HUDEP-2 (cell line): ENCODE results near the gene HNRNPA2B1.
"Not testable (repeated sequence)": the region's sequence is repeated elsewhere in the genome, so short reads cannot be mapped to it uniquely, and the experiment has no call there.

ENCODE experiments used
- DNase-seq, 76 experiments: peaks; one replicate each; lab custom pipeline; 2025; ENCODE audit not compliant: unreplicated experiment in 76 of 76; lab: John Stamatoyannopoulos, UW

The HNRNPA2B1 gene

DNA sequence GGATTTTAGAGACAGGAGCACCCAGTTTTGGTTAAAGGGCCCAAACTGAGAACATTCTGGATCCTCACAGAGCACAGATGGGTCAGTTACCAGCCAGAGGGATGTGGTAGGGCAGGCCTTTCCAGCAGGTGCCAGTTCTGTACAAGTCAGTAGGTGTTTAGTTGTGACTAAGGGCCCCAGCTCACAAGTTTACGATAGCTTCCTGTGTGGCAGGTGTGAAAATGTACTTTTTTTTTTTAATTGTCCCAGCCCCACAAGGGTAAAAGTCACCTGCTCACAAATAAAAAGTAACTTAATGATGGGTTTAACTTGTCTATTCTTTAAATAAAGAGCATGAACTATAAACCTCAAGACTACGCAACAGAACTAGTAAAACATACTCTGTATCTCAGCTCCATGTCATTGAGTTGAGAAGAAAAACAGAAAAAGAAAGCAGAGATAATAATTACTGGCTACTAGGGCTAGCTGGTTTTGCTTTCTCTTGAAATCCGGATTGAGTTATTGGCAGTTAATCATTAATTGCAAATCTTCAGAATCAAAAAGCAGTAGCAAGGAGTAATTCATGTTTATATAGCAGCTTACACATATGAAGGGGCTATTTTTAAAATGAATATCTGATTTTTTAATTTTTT, 33.1 kb downstream of the HNRNPA2B1 start:
- no peak for DNase-seq

DNA sequence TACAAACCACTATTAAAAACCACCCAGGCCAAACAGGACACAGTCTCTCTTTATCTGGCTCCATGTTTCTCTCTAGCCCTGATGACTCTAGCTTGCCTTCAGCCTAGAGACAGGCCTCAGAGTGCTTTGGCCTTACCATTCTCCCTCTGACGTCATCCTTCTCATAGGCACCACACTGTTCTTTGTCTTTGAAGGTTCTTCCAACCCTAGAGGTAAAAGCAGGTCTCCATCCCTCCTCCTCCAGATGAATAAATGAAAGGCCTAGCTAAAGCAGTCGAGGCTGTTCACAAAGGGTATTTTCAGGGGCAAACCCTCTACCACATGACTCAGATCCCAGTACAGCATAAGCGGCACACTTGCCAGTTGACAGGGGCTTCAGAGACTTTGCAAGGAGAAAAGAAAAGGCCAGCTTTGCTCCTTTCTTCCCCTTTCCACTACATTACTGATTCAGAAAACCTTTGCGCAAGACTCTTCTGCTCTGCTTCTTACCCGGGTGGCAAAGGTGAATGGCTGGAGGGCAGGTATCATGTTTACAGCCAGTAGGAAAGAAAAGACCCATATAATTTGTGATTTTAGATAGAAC, 33.8 kb downstream of the HNRNPA2B1 start:
- no peak for DNase-seq

DNA sequence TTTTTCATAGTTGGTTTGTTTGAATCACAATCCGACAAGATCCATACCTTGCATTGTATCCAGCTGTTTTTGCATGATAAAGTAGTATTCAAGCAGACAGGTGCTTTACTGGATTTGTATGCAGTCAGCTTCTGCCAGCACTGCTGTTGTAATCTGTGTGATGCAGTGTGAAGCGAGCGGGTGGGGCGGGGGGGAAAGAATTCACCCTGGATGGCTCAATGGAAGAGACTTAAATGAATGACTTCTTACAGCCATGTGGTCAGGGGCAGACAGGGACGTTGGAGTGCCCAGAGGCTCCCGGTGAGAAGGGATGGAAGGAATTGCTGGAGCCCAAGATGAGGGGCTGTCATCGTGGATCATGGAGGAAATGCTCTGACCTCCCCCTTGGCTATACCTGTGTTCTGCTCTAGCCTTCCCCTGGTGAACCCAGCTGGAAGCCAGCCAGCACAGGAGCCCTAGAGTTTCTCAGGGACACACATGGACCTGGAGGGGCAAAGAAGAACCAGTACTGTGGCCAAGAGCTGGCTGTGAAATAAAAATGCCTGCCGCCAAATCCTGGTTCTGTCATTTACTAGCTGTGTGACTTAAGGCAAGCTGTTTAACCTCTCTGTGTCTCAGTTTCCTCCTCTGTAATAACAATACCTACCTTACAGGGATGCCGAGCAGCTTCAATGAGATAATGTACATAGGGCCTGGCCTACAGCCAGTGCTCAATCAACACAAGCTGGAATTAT, 34.4 kb downstream of the HNRNPA2B1 start:
- no peak for DNase-seq

DNA sequence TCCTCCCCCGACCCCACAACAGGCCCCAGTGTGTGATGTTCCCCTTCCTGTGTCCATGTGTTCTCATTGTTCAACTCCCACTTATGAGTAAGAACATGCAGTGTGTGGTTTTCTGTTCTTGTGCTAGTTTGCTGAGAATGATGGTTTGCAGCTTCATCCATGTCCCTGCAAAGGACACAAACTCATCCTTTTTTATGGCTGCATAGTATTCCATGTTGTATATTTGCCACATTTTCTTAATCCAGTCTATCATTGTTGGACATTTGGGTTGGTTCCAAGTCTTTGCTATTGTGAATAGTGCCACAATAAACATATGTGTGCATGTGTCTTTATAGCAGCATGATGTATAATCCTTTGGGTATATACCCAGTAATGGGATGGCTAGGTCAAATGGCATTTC, 36.7 kb downstream of the HNRNPA2B1 start:
- DNase-seq: not testable (repeated sequence)

DNA sequence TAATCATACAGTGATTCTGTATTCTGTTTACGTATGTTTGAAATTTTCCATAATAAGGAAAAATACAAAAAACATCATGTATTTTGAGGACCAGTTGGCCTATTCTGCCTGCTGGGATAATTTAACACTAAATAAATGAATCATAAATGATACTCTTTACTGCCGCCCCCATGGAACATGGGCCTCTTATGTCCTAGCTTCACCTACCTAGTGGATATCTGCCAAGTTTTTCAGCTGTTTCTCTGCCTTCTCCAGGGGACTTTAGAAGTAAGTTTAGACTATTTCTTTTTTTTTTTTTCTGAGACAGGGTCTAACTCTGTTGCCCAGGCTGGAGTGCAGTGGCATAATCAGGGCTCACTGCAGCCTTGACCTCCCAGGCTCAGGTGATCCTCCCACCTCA, 38.1 kb downstream of the HNRNPA2B1 start:
- no peak for DNase-seq

DNA sequence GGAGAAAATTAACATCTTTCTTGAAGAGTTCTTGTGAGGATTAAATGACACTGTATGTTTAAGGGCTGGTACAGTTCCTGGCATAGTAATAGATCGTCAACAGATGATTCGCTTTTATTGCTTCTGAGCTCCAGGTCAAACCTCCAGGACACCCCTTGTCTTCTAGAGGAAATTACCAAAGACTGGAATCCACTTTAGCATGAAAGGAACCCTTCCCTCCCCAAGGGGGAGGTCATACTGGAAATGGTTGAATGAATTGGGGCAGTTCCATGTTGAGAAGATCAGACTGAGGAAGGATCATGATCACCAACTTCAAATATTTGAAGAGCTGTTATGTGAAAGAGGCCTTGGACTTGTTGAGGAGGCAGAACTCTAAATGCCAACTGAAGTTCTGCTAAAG, 39.6 kb downstream of the HNRNPA2B1 start:
- DNase-seq: no peak

DNA sequence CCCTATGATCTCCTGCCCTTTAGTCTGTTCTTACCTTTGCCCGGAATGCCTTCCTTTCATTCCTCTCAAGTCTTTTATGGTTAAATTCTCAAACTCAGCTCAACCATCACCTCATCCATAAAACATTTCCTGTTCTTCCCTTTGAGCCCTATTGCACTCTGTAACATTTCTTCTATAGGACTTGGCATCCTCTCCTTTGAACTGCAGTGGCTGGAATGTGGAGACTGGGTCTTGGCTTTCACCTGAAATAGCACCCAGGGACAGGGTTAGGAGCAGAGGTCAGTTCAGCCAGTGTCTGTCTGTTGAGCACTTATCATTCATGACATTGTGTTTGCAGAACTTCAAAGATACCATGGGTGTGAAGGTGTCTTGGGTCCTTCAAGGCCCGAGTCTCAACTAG, 41.3 kb downstream of the HNRNPA2B1 start:
- peak in 1 of 76 experiments; percentile 23 for DNase-seq

DNA sequence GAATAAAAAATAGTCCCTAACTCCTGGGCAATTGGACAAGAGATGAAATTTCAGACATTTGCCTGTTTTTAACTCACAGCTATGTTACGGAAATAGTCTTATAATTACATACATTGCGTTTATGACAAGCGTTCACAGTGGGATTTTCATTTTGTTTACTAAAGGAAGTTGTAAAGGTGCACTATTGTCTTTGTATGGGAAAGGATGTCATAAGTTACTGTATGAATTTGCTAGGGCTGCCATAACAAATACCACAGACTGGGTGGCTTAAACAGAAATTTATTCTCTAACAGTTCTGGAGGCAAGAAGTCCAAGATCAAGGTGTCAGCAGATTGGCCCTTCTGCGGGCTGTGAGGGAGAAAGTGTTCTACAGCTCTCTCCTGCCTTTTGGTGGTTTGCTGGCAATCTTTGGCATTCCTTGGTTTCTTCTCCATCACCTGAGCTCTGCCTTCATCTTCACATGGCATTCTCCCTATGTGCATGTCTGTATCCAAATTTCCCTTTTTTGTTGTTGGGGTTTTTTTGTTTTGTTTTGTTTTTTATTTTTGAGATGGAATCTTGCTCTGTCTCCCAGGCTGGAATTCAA, 42.9 kb downstream of the HNRNPA2B1 start:
- no peak for DNase-seq

DNA sequence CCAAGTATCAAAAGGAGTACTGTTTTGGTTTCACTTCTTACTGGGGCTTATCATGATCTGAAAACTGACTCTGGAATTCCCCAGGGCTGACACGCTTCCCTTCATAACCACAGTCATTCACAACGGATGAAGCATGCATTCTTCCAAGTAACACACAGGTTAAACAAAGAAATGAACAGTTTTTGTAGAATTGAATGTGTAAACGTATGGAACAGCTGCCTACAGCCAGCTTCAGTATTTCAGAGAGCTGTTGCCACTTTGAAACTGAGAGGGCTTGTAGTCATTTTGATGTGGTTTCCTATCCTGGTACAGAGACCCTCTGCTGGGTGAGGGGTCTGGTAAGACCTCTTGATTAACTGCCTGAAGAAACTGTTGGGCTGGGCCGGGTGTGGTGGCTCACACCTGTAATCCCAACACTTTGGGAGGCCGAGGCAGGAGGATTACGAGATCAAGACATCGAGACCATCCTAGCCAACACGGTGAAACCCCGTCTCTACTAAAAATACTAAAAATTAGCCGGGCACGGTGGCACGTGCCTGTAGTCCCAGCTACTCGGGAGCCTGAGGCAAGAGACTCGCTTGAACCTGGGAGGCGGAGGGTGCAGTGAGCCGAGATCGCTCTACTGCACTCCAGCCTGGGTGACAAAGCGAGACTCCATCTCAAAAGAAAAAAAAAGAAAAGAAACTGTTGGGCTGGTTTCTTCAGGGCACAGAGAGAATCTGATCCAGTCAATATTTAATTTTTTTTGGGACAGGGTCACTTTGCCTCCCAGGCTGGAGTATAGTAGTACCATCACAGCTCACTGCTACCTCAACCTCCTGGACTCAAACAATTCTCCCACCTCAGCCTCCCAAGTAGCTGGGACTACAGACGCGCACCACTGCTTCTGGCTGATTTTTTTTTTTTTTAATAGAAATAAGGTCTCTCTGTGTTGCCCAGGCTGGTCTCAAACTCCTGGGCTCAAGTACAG, 43.8 kb downstream of the HNRNPA2B1 start:
- no peak for DNase-seq

DNA sequence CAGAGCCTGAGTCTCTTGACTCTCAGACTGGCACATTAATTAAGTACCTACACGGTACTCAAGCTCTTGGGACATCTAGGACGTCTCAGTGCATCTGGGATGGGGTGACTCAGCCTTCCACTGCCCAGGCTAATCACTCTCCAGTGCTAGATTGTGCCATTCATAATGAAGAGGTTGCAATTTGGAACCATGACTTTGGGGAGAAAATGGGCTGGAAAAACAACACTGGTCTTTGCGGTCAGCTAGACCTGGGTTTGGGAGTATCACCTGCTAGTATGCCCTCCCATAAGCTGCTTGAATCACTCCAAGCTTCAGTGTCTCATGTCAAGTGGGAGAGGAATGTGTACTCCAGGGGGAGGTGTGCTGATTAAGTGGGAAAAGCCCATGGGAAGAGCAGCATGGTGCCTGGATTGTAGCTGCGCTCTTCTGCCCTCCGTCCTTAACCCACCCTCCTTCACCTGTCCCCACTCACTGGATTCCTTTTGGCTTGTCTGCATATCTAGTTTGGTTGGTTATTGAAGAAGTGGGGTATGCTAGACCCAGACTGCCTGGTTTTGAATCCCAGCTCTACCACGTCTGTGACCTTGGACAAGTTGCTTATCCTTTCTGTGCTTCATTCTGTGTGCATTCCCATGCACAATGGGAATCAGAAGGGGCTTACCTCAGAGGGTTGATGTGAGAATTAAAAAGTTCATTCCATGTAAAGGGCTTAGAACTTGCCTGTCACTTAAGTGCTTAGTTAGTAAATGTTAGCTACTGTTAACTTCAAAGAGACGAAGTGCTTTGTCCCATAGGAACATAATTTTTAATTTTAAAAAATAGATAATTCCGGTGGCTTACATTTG, 44.8 kb downstream of the HNRNPA2B1 start:
- no peak for DNase-seq

DNA sequence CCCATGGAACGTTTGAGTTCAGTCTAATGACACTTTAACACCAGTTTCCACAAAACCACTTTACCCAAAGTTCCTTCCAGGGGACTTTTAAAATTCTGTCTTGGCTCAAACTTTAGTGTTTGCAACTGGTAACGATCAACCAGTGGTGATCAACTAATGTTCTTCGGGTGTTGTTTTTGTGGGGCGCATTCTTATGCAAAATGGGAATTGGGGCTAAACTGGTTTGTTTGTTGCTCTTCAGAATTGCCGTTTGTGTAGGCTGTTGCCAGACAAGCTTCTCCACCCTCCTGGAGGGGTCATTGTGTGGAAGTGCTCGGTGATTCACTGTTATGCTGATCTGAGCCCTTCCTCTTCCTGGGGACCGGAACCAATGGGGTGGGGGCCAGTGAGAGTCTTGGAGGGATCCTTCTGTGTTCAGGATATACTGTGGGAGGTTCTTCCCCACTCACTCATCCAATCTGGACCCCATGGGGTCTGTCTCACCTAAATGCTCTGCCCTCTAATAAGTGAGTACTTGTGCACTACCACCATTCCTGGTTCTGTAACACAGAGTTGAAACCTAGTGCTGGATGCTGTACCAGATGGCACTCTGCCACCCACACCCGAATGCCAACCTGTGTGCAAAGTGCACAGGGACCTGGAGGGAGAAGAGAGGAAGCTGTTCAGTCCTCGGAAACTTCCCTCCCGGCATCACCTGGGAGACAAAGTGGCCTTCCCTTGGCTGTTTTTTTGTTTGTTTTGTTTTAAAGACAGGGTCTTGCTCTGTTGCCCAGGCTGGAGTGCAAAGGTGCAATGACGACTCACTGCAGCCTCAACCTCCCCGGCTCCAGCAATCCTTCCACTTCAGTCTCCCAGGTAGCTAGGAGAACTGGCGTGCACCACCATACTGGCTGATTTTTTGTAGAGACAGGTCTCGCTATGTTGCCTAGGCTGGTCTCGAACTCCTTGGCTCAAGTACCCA, 46.4 kb downstream of the HNRNPA2B1 start:
- DNase-seq: no peak

DNA sequence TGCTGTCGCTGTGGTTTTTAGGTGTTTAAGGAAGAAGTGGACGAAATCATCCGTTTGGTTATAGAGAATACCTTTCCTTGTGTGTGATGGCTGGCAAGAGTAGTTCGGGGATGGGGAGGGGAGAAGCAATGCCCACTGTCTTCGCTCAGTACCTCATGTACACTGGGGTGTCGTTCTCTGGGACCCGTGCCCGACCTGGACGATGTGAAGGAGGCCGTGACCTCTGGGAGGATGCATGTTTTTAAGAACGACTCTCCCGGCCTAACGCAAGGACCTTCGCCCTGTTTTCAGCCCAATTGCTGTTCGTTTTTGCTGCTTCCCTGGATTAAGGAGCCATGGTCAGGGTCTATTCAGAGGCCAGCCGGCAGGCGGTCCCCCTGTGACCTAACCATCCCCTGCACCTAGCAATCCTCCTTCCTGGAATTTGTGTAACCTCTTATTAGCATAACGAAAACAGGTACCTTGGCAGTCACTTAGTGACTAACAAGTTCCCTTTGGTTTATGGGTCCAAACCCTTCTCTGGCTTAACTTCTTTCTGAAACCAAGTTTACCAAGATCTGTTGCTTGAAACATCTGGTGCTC, 47.2 kb downstream of the HNRNPA2B1 start:
- DNase-seq: no peak

DNA sequence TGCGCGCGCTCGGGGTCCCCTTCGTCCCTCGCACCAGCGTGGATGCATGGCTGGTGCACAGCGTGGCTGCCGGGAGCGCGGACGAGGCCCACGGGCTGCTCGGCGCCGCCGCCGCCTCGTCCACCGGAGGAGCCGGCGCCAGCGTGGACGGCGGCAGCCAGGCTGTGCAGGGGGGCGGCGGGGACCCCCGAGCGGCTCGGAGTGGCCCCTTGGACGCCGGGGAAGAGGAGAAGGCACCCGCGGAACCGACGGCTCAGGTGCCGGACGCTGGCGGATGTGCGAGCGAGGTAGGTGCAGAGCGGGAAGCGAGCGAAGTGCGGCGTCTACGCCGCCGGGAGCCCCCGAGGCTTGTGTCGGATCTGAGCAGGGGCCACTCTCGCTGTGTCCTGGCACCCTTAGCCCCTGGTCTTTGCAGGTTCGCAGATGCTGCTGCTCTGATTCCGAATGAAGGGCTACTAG, 47.7 kb downstream of the HNRNPA2B1 start:
- DNase-seq: not testable (repeated sequence)

DNA sequence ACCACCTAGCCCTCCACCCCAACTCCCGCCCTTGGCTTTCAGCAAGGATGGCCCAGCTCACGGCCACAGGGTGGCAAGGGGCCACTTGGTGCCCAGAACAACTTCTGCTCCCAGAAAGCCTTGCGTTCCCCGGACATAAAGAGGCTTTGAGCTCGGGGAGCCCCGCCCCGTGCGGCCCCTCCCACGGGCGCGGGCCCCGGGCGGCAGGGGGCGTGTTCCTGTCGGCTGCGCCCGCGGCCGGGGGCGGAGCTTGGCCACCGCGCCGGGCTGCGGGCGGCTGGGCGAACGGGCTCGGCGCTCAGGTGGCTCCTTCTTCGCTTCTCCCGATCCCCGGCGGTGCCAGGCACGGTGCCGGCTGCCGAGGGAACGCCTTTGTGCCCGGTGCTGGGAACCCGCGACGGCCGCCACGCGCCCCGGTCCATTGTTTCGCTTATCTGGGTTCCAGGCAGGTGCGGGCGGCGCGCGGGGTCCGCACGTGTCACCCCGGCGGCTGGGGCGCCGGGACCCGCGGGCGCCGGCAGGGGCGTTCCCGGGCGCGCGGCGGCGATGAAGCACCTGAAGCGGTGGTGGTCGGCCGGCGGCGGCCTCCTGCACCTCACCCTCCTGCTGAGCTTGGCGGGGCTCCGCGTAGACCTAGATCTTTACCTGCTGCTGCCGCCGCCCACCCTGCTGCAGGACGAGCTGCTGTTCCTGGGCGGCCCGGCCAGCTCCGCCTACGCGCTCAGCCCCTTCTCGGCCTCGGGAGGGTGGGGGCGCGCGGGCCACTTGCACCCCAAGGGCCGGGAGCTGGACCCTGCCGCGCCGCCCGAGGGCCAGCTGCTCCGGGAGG, 48.4 kb downstream of the HNRNPA2B1 start, which contains the start of gene NFE2L3:
TSS of gene NFE2L3 (plus strand) at position 246 of the 829 bp plus-strand sequence. CDS start at position 547, 301 bp downstream.
- DNase-seq: peak in 72 of 76 experiments; percentile 3 to 89 (median 68)

DNA sequence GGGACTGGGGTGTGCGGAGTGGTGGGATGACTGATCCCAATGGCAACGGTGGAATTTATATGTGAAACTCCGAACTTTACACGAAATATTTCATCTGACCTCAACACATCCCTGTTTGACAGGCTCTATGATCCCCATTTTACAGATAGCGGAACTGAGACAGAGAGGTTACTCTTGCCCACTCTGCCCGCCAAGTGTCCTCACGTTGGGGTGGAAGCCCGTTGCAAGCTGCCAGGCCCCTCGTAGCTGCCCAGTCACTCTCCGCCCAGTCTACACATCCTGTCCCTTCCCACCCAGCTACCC, 48.9 kb downstream of the HNRNPA2B1 start:
- DNase-seq: no peak

DNA sequence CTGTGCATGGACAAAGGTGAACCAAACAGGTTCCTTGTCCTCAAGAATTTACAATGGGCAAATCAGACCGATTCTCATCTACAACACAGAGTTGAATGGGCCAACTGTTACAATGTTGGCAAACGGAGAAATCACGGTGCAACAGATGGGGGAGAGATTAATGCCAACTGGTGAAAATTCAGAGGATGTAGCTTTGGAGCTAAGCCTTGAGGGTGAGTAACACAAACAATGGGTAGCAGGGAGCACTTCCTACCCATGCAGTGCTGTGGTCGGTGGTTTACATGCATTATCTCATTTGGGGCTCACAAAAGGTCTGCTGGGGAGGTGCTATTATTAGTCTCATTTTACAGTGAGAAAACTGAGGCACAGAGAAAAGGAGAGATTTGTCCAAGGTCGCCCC, 49.5 kb downstream of the HNRNPA2B1 start:
- no peak for DNase-seq

DNA sequence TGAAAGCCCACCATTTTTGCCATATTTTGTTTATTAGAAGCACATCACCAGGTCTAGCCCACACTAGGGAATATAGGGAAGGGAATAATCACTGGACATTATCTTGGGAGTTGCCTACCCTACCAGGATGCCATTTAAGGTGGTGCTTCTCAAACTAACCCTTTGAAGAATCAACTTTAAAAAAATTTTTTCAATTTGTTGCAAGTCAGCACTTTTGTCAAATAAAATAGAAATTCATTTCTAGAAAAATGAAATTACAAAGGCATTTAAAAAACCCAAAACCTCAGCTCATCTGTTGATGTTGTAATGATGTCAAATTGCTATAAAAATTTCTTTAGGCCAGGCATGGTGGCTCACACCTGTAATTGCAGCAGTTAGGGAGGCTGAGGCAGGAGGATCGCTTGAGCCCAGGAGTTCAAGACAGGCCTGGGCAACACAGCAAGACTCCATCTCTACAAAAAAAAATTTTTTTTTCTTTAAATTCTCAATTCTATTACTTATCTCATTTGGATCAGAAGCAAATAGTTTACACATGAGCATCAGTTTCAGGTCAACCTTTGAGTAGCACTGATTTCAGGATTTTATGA, 51.1 kb downstream of the HNRNPA2B1 start:
- no peak for DNase-seq
